Memory B cell (primary cell): ENCODE results near the gene GUCY1A2.

Source experiments
- ATAC-seq: fragments of 150-1000 bp; cut with Tn5 transposase; 2 replicates; pipeline ENCODE4 v1.10.0; 2021; ENCODE audit warnings: low read depth, mild to moderate bottlenecking, moderate library complexity
- DNase-seq, 2 donors: peaks; one replicate each; pipeline ENCODE4 v3.0.0; 2022; ENCODE audit warnings: low spot score in 2 of 2
- H3K27ac Mint-ChIP-seq: one replicate; pipeline ENCODE4 v1.8.0; 2022; ENCODE audit warnings: mild to moderate bottlenecking, moderate library complexity, mixed read lengths
- H3K27me3 Mint-ChIP-seq: one replicate; pipeline ENCODE4 v1.8.0; 2022; ENCODE audit warnings: mixed read lengths
- H3K36me3 Mint-ChIP-seq: one replicate; pipeline ENCODE4 v1.8.0; 2022; ENCODE audit warnings: mild to moderate bottlenecking, mixed read lengths
- H3K4me1 Mint-ChIP-seq: one replicate; pipeline ENCODE4 v1.8.0; 2022; ENCODE audit warnings: mixed read lengths
- H3K4me3 Mint-ChIP-seq: one replicate; pipeline ENCODE4 v1.8.0; 2022; ENCODE audit warnings: mild to moderate bottlenecking, moderate library complexity, mixed read lengths
- H3K9me3 Mint-ChIP-seq: one replicate; pipeline ENCODE4 v1.8.0; 2022; ENCODE audit warnings: mixed read lengths

Gene GUCY1A2

DNA sequence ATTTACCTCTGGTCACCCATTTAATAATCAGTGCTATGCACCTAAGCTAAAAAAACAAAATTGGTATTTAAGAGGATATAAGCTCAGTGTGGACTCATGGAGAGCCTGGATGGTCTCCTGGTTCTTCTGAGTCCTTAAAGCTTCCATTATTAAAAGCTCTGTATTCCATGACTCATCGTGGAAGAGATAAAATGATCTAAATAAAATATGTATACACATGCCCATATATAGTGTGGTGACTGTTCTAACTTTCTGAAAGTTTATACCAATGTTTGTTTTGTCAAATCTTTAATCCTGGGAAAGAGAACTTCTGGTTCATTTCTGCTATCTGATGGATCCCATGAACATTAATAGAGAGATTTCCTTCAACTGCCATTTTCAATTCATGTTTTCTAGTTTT lies 375.9 kb downstream of the GUCY1A2 start:
- Mint-ChIP-seq H3K9me3 (peaks cover 4% of the 10 kb centered on the region), H3K4me1 (no peaks in the 10 kb centered on the region), H3K27me3 (no peaks in the 10 kb centered on the region), H3K36me3 (no peaks in the 10 kb centered on the region), H3K27ac (no peak overlapping the region), H3K4me3 (no peak overlapping the region)
- DNase-seq: no peak
- ATAC-seq: no peak

DNA sequence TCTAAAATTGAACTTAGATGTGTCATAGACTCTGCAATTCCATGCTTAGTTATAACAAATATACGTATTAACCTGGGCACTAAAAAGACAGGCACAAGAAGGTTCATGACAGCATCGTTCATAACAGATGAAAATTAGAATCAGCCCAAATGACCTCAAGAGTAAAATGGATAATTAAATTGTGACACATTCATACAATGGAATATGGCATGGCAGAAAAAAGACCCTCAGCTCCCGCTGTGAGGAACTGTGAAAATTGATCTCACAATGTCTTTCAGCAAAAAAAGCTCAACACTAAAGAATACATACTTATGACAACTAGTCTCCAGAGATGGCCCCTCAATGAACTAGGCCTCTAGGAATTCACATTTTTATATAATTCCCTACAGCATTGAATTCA lies 386.0 kb downstream of the GUCY1A2 start:
- no peak for ATAC-seq
- H3K27ac Mint-ChIP-seq: no peak overlapping the region
- peaks cover 4% of the 10 kb centered on the region for H3K9me3 Mint-ChIP-seq
- H3K27me3 Mint-ChIP-seq: no peaks in the 10 kb centered on the region
- DNase-seq: no peak
- no peaks in the 10 kb centered on the region for H3K36me3 Mint-ChIP-seq
- no peaks in the 10 kb centered on the region for H3K4me1 Mint-ChIP-seq
- H3K4me3 Mint-ChIP-seq: no peak overlapping the region

DNA sequence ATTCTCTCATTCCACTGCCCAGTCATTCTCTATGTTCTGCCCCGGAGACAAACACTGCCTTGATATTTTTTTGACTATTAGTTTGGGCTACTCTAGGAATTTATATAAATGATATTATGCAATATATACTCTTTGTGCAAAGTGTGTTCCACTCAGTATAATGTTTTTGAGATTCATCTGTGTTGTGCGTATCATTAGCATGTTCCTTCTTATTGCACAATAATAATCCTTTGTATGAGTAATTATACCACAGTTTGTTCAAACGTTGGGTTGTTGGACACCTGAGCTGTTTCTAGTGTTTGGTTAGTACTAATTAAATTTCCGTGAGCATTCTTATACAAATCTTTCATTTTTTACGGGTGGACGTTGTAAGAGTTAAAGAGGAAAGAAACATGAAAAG lies 390.6 kb downstream of the GUCY1A2 start:
- Mint-ChIP-seq H3K4me1 (no peaks in the 10 kb centered on the region), H3K36me3 (no peaks in the 10 kb centered on the region), H3K4me3 (no peak overlapping the region), H3K9me3 (peaks cover 5% of the 10 kb centered on the region), H3K27ac (no peak overlapping the region), H3K27me3 (no peaks in the 10 kb centered on the region)
- ATAC-seq (no peak), DNase-seq (no peak)

- peaks cover 5% of the 10 kb centered on the region for H3K9me3 Mint-ChIP-seq
- DNase-seq: no peak
- H3K4me1 Mint-ChIP-seq: no peaks in the 10 kb centered on the region
- H3K27me3 Mint-ChIP-seq: no peaks in the 10 kb centered on the region
- H3K36me3 Mint-ChIP-seq: no peaks in the 10 kb centered on the region
- no peak overlapping the region for H3K4me3 Mint-ChIP-seq
- H3K27ac Mint-ChIP-seq: no peak overlapping the region
- no peak for ATAC-seq
Observed at GRCh38 chr11:106625566-106625965, 392.7 kb downstream of the GUCY1A2 start.

- H3K4me3 Mint-ChIP-seq: no peak overlapping the region
- no peaks in the 10 kb centered on the region for H3K27me3 Mint-ChIP-seq
- no peaks in the 10 kb centered on the region for H3K4me1 Mint-ChIP-seq
- H3K27ac Mint-ChIP-seq: no peak overlapping the region
- H3K36me3 Mint-ChIP-seq: no peaks in the 10 kb centered on the region
- ATAC-seq (no peak), DNase-seq (no peak)
- peaks cover 5% of the 10 kb centered on the region for H3K9me3 Mint-ChIP-seq
Observed at GRCh38 chr11:106624377-106624776, 393.9 kb downstream of the GUCY1A2 start.
